Measurements from ENCODE around the gene SPTLC3.

SPTLC3 gene

GRCh38 chr20:13098720-13099355 is 90.1 kb downstream of the SPTLC3 start:
- DNase-seq (ENCODE audit: low spot score) = no peak
- no peak for TF ChIP-seq CTCF (IDR thresholded peaks at IDR 0.05; ENCODE audit: extremely low read depth, insufficient read depth, missing control alignments)
- in situ Hi-C loops (cut with MboI; ENCODE audit: low pct_unique_long_range_greater_than_20kb, low sequenced_read_pairs, unreplicated experiment) = no loop called here

- DNase-seq (ENCODE audit: low spot score) = no peak
These were observed 90.9 kb downstream of the SPTLC3 start for GRCh38 chr20:13099676-13100075.

DNA sequence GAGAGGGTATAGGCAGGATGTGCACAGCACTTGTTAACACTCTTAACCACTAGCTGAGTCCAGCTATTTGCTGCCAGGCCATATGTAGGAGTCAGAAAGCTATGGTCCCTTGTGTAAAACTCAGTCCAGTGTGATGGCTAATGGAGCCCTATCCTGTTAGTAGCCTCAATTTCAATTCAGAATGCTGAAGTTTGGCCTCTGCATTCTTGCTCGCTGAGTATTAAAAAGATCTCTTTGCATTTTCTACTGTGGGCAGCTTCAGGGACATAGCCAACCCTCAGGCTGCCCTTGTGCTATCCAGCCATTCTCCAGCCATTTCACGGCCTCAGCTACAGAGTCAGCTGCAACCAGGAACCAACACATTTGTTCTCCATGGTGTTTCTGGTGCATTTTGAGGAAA is 92.5 kb downstream of the SPTLC3 start:
- in situ Hi-C loops (cut with MboI; ENCODE audit: low pct_unique_long_range_greater_than_20kb, low sequenced_read_pairs, unreplicated experiment) = loop anchor here (25.0 kb wide), 2 partner anchors 461 to 661 kb away; no protein-coding TSS in a partner anchor
- no peak for DNase-seq (ENCODE audit: low spot score)
- no peak for TF ChIP-seq CTCF (IDR thresholded peaks at IDR 0.05; ENCODE audit: extremely low read depth, insufficient read depth, missing control alignments)

More at GRCh38 chr20:13099676-13100075, 90.9 kb downstream of the SPTLC3 start:
- TF ChIP-seq CTCF (IDR thresholded peaks at IDR 0.05; ENCODE audit: extremely low read depth, insufficient read depth, missing control alignments) = no peak
- in situ Hi-C loops (cut with MboI; ENCODE audit: low pct_unique_long_range_greater_than_20kb, low sequenced_read_pairs, unreplicated experiment) = loop anchor here (25.0 kb wide), 2 partner anchors 463 to 663 kb away; no protein-coding TSS in a partner anchor

GRCh38 chr20:13101706-13102105 is 92.9 kb downstream of the SPTLC3 start:
- DNase-seq (ENCODE audit: low spot score) = no peak
- in situ Hi-C loops (cut with MboI; ENCODE audit: low pct_unique_long_range_greater_than_20kb, low sequenced_read_pairs, unreplicated experiment) = loop anchor here (25.0 kb wide), 2 partner anchors 461 to 661 kb away; no protein-coding TSS in a partner anchor
- no peak for TF ChIP-seq CTCF (IDR thresholded peaks at IDR 0.05; ENCODE audit: extremely low read depth, insufficient read depth, missing control alignments)

DNA sequence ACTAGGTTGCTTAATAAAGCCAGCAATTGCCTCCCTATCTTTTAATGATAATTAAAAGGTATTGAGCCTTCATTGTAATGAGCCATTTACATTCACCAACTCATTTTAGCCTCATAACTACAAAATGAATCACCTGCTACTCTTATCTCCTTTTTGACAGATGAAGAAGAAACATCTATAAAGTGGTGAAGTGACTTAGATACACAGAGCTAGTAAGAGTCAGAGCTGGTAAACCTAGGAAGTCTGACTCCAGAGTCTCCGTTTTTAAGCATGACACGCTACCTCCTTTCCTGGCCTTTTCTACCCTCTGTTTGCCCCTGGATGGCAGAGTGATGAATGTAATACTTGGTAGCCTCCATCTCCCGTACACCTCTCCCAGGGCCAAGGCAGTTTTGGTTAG is 93.5 kb downstream of the SPTLC3 start:
- no peak for TF ChIP-seq CTCF (IDR thresholded peaks at IDR 0.05; ENCODE audit: extremely low read depth, insufficient read depth, missing control alignments)

DNA sequence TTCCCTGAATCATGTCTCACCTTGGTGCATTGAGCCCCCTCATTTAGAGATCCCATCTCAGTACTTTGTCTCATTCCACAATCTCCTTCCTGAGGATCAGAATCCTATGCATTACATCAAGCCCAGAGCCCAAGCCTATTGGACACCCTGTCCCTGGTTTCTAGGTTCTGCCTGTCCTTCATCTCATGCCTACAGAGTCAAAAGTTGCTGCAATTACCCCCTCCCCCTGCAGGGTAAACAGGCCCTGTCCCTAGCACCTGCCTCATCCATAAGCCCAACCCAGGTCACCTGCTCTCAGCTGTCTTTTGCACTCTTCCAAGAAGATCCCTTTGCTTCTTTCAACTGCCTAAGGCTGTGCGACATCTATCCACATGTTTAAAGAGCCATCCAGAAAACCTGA is 93.9 kb downstream of the SPTLC3 start:
- no peak for TF ChIP-seq CTCF (IDR thresholded peaks at IDR 0.05; ENCODE audit: extremely low read depth, insufficient read depth, missing control alignments)
- in situ Hi-C loops (cut with MboI; ENCODE audit: low pct_unique_long_range_greater_than_20kb, low sequenced_read_pairs, unreplicated experiment) = loop anchor here (25.0 kb wide), 2 partner anchors 460 to 660 kb away; no protein-coding TSS in a partner anchor
- DNase-seq (ENCODE audit: low spot score) = no peak

More for the DNA sequence above, 93.5 kb downstream of the SPTLC3 start:
- no peak for DNase-seq (ENCODE audit: low spot score)
- in situ Hi-C loops (cut with MboI; ENCODE audit: low pct_unique_long_range_greater_than_20kb, low sequenced_read_pairs, unreplicated experiment) = loop anchor here (25.0 kb wide), 2 partner anchors 460 to 660 kb away; no protein-coding TSS in a partner anchor
